Endothelial cell of umbilical vein (primary cell): ENCODE data around the gene ATXN1.

ENCODE experiments used
- CTCF ChIP-seq, 2 donors: IDR thresholded peaks; 1 replicate in 1 of 2; 2 replicates in 1 of 2; pipeline ENCODE4 v1.5.1; 2011; ENCODE audit warnings: low read length in 2 of 2, mild to moderate bottlenecking in 2 of 2, moderate library complexity in 2 of 2, control low read depth in 1 of 2, inconsistent platforms in 1 of 2, low read depth in 1 of 2; ENCODE audit not compliant: insufficient read depth in 1 of 2; ENCODE audit errors: extremely low read depth in 1 of 2
- EZH2 ChIP-seq: IDR thresholded peaks from 2 replicates; pipeline ENCODE4 v1.6.1; 2012; ENCODE audit warnings: borderline replicate concordance, low read depth, mild to moderate bottlenecking, moderate library complexity, low read length, inconsistent platforms; ENCODE audit not compliant: severe bottlenecking
- POLR2A ChIP-seq: IDR thresholded peaks from 2 replicates; pipeline ENCODE4 v1.6.1; 2012; ENCODE audit warnings: low read depth, mild to moderate bottlenecking, control low read depth, low read length

- no peak for TF ChIP-seq CTCF (IDR thresholded peaks at IDR 0.05; ENCODE audit: extremely low read depth in 1 of 2, insufficient read depth in 1 of 2, low read depth in 1 of 2, low read length in 2 of 2)
- no peak for TF ChIP-seq EZH2
- no peak for TF ChIP-seq POLR2A
Measured at GRCh38 chr6:16596616-16597331, 164.5 kb downstream of the ATXN1 start.
